Measurements from ENCODE around the gene TRIM29. TPM values are rescaled to one million over a fixed set of nuclear protein-coding genes. Genes with fewer than 3 reads are reported as not detected.

The TRIM29 gene
- total RNA-seq, 1 experiment from 2014 or later: 0.17 TPM

DNA sequence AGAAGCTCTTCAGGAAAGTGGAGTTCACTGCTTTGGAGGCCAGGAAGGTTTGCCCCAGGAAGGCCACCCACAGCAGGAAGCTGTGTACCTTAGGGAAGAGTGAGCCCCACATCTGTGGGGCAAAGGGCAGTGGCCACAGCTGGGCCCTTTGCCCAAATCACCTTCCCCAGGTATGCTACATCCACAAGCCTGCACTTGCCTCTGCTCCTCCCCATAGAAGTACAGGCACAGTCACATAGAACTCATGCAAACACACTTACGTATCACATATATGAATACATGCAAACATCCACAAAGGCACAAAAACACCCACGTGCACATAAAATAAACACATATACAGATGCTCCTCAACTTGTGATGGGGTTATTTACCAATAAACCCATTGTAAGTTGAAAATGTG, 2.1 kb downstream of the TRIM29 start:
- Histone ChIP-seq H3K4me3 (ENCODE audit: insufficient read depth, low read depth, low read length) (no peak overlapping the region), H3K27me3 (ENCODE audit: control insufficient read depth, insufficient read depth, low read length) (no peaks in the 10 kb centered on the region; the same call in 1 of the 2 replicates)
- DNase-seq: no peak

DNA sequence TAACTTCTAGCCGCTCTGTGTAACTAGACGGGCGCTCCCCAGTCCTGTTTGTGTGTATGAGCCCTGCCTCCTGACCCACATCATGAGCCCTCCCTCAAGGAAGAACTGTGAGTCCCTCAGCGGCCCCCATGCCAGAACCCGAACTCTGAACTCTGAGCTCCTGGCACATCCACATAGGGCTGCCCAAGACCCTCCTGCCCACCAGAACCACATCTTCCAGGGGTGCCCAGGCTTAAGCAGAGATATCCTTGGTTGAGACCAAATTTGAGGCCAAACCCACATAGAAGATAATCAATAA, 3.0 kb downstream of the TRIM29 start:
- DNase-seq: no peak

More for the DNA sequence above, 2.1 kb downstream of the TRIM29 start:
- no peaks in the 10 kb centered on the region for H3K36me3 ChIP-seq (replicated peaks; ENCODE audit: control insufficient read depth, insufficient read depth, low read length)

DNA sequence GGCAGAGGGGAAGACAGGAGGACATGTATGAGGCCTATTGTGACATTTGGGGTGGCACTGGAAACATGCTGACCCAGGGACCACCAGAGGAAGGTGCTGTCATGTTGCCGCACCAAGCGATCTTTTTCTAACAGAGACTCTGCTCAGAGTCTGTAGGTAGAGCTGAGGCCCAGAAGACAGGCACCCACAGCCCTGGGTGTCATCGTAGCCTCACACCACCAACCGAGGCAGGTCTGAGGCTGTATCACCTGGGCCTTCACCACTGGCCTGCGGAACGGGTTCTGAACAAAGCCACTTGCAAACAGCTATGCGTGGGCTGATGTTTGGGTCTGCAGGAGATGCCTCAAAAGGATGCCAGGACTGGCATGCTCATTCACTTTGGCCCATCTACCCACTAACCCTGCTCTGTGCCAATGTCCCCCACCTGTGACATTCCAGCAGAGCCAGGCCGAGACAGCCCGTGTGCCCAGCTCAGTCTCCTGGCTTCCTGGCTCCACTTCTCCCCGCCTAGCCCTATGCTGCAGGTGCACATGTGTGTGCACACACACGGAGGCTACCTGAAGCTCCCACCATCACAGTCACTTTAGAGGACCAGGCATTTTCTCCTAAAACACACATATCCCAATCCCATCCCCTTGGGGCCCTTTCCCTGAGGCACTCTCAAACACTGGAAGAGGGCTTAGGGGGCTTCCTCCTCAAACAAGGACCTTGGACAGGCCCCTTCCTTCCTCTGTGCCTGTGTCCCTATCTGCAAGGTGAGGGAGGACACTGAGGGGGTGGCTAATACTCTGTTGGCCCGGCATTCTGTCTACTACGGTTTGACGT, 3.6 kb downstream of the TRIM29 start:
- peak; percentile 10 for DNase-seq
- H3K36me3 ChIP-seq (replicated peaks; ENCODE audit: control insufficient read depth, insufficient read depth, low read length): no peaks in the 10 kb centered on the region
- H3K27me3 ChIP-seq (ENCODE audit: control insufficient read depth, insufficient read depth, low read length): no peaks in the 10 kb centered on the region
- no peak overlapping the region for H3K4me3 ChIP-seq (ENCODE audit: insufficient read depth, low read depth, low read length)

More for the DNA sequence above, 3.0 kb downstream of the TRIM29 start:
- Histone ChIP-seq H3K36me3 (replicated peaks; ENCODE audit: control insufficient read depth, insufficient read depth, low read length) (no peaks in the 10 kb centered on the region), H3K4me3 (ENCODE audit: insufficient read depth, low read depth, low read length) (no peak overlapping the region), H3K27me3 (ENCODE audit: control insufficient read depth, insufficient read depth, low read length) (no peaks in the 10 kb centered on the region; the same call in 1 of the 2 replicates)

DNA sequence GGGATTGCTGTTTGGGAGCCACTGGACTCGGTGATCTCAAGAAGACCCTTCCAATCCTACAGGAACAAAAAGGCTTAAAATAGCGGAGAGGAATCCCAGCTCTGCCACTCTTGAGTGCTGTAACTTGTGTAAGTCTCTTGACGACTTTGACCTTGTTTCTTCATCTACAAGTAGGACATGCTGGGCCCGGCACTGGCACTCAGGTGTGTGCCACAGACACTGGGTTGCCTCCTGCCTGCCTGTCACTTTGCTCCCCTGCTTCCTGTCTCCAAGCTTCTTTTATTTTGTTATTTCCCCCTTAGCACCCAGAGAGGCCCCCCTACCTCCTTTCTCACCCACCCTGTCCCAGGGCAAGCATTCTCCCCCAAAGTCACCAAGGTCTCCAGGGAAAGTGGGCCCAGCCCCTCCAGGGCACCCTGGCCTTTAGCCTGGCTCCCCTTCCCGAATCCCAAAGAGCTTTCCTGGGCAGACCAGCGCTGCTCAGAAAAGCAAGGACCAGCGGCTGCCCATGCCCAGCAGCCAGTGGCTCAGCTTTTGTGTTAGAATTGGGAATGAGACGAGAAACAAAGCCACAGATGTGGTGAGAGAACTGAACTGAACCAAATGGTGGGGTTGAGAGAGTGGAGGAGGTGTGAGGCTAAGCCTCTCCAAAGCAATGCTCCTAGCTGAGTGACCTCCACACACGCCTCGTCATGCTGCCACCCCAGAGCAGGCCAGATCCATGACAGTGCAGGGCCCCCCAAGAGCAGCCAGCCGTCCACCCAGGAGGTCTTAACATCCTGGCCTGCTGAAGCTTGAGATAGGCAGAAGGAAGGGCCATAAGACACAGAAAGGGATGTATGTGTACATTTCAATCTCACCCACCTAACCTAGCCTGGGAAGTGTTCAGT, 4.5 kb downstream of the TRIM29 start:
- no peaks in the 10 kb centered on the region for H3K36me3 ChIP-seq (replicated peaks; ENCODE audit: control insufficient read depth, insufficient read depth, low read length)
- DNase-seq: peak; percentile 22
- no peaks in the 10 kb centered on the region; the same call in 1 of the 2 replicates for H3K27me3 ChIP-seq (ENCODE audit: control insufficient read depth, insufficient read depth, low read length)
- H3K4me3 ChIP-seq (ENCODE audit: insufficient read depth, low read depth, low read length): no peak overlapping the region

DNA sequence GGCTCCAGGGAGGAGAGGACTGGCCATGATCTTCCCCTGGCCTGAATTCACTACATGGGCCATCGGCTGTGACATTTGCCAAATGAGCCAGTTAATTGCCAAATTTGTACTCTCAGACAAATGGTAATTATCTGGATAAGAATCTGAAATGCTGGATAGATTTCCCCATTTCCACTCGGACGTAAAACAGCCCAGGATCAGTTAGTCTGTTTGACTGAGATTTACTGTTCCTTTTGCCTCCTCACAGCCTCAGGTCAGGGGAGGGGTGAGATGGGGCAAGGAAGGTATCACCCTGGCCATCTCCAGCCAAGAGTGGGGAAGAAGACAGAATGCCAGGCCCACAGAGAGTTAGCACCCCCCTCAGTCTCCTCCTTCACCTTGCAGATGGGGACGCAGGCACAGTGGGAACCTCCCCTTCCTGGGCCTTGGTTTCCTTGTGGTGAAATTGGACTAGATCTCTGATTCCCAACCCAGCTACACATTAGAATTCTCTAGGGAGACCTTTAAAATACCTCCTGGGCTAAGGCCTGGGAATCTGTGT, 5.2 kb downstream of the TRIM29 start:
- peak; percentile 19 for DNase-seq
- no peaks in the 10 kb centered on the region for H3K36me3 ChIP-seq (replicated peaks; ENCODE audit: control insufficient read depth, insufficient read depth, low read length)
- no peak overlapping the region for H3K4me3 ChIP-seq (ENCODE audit: insufficient read depth, low read depth, low read length)
- H3K27me3 ChIP-seq (ENCODE audit: control insufficient read depth, insufficient read depth, low read length): no peaks in the 10 kb centered on the region; the same call in 1 of the 2 replicates

DNA sequence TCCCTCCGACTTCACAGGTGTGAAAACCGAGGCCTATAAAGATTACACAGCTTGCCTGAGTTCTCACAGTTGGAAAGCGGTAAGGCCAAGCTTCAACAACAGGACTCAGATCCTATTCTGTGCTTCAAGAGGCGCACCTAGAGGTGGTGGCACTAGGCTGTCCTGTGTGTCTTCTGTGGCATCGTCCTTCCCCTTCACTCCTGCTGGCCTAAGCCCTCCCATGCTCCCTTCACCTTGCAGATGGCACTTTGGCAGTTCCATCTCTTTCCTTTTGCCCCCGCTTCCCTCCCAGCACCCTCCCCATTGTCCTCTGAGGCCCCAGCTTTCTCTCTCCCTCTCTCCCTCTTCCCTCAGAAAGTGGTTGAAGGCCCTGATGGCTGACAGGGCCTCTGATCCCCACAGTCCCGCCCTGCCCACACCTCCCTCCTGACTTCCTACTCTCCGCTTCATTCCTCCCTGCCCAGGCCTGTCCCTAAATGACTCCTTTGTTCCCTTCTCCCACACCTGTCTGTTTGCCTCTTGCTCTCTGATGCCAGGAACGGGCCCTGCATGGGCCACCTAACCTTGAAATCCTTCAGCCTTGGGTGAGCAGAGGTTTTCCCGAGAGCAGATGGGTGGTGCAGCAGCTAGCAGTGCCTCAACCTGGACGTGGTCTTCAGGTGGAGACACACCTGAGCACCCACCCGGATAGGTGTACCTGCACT, 5.8 kb downstream of the TRIM29 start:
- no peak for DNase-seq
- Histone ChIP-seq H3K36me3 (replicated peaks; ENCODE audit: control insufficient read depth, insufficient read depth, low read length) (no peaks in the 10 kb centered on the region), H3K4me3 (ENCODE audit: insufficient read depth, low read depth, low read length) (no peak overlapping the region), H3K27me3 (ENCODE audit: control insufficient read depth, insufficient read depth, low read length) (no peaks in the 10 kb centered on the region; the same call in 1 of the 2 replicates)

DNA sequence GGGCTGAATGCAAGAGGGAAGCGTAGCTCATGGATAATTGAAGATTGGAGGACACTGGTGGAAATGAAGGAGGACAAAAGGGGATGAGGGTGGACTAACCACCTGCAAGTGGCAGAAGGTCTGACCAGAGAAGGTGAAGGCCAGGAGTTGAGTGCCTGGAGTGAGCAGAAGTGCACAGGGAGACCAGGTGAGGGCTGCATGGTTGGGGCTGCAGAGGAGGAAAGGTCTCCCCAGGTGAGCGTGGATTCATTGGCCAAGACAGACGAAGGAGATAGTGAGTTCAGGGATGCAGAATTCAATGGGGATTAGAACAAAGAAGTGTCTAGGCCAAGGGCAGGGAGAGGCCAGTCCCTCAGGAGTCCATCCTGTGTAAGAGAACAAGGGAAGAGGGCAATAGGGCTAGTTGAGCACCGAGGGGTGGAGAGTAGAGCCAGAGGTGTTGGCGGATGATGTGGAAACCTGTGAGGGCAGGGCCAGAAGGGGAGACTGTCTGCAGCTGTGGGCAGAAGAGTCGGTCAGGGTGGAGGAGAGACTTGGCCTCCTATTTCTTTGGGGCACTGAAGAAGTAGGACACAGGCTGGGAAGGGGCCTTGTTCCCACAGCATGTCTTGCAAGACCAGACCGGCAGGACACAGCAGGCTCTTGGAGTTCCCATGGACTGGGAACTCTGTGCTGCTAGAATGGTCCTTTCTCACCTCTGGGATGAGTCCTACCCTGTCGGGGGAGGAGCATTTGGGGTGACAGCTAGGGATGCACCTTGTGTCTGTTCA, 6.7 kb downstream of the TRIM29 start:
- Histone ChIP-seq H3K4me3 (ENCODE audit: insufficient read depth, low read depth, low read length) (no peak overlapping the region), H3K27me3 (ENCODE audit: control insufficient read depth, insufficient read depth, low read length) (no peaks in the 10 kb centered on the region; the same call in 1 of the 2 replicates), H3K36me3 (replicated peaks; ENCODE audit: control insufficient read depth, insufficient read depth, low read length) (no peaks in the 10 kb centered on the region)
- DNase-seq: no peak

DNA sequence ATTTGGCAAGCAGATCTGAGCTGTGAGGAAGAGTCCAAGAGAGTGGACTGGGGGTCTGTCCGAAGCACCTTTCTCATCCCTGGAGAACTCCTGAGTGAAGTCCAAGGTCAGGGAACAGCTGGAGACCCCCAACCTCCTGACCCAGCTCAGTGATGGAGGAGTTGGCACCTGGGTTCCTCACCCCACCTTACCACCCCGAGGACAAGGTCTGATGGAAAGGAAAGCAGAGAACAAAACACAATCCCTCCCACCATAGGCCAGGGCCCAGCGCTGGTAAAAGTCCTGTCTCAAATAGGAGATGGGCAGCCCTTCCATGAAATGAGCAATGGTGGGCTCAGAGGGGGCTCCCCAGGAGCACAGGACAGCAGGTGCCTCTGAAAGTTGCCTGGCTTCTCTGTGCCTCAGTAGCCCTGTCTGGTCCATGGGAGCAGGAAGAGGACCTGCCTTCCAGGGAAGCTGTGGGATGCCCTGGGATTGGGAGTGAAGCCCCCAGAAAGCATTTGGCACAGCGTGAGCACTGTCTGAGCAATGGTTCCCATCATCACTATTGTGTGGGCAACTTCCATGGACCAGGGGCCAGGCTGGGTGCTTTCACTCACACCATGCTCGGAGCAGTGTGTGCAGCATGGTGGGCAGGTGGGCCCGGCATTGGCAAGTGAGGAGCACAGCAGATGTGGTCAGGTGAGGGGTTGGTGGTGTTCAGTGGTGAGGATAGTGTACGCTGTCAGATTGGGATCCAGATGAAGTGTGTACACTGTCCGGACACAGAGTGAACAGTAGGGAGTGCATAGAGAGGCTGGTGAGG, 7.5 kb downstream of the TRIM29 start:
- Histone ChIP-seq H3K27me3 (ENCODE audit: control insufficient read depth, insufficient read depth, low read length) (no peaks in the 10 kb centered on the region; the same call in 1 of the 2 replicates), H3K4me3 (ENCODE audit: insufficient read depth, low read depth, low read length) (no peak overlapping the region)
- no peak for DNase-seq

DNA sequence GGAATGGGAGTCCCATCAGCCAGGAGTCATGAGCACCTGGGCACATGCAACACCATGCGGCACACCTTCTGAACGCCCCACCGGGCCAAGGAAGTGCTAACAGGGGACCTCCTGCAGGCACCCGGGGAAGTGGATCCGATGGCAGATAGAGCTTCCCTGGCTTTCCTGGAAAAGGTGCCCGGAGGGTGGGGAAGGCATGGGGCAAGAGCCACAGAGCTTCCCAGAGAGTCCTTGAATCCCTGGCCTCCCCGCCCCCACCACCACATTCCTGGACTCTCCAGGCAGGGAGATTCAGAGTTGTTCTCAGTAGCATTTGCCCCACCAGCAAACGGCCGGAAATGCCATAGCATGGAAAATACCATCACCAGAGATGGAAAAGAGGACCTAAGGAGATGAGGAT, 8.3 kb downstream of the TRIM29 start:
- Histone ChIP-seq H3K27me3 (ENCODE audit: control insufficient read depth, insufficient read depth, low read length) (no peaks in the 10 kb centered on the region; the same call in 1 of the 2 replicates), H3K36me3 (replicated peaks; ENCODE audit: control insufficient read depth, insufficient read depth, low read length) (no peaks in the 10 kb centered on the region), H3K4me3 (ENCODE audit: insufficient read depth, low read depth, low read length) (no peak overlapping the region)
- no peak for DNase-seq

More for the DNA sequence above, 7.5 kb downstream of the TRIM29 start:
- no peaks in the 10 kb centered on the region for H3K36me3 ChIP-seq (replicated peaks; ENCODE audit: control insufficient read depth, insufficient read depth, low read length)

DNA sequence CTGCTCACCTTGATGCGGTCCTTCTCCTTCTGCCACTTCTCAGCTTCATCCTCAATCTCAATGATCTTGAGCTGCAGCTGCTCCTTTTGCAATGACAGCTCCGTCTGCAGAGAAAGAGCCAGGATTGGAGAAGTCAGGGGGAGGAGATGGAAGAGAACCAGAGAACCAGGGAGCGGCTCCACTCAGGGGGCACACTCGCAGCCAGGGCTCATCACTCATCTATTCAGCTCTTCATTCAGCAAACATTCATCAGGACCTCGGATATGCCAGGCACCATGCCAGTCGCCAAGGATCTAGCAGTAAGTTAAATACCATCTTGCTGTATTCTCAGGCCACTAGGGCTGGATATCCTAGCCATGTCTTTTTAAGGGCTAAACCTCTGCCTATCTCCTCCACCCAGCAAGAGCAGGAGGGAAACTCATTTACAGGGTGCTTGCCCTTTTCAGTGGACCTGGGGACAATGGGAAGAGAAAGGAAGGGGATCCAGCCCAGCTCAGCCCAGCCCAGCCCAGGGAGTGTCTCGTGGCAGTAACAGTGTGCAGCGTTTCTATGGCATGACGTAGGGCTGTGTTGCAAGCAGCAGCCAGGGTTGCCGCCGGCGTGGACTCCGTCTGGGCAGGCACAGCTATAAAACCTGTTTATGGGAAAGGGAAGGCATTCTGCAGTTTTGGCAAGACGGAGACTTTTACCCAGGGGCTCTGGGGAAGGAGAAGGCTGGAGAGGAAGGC, 9.4 kb downstream of the TRIM29 start:
- Histone ChIP-seq H3K27me3 (ENCODE audit: control insufficient read depth, insufficient read depth, low read length) (no peaks in the 10 kb centered on the region; the same call in 1 of the 2 replicates), H3K4me3 (ENCODE audit: insufficient read depth, low read depth, low read length) (no peak overlapping the region)
- no peak for DNase-seq

DNA sequence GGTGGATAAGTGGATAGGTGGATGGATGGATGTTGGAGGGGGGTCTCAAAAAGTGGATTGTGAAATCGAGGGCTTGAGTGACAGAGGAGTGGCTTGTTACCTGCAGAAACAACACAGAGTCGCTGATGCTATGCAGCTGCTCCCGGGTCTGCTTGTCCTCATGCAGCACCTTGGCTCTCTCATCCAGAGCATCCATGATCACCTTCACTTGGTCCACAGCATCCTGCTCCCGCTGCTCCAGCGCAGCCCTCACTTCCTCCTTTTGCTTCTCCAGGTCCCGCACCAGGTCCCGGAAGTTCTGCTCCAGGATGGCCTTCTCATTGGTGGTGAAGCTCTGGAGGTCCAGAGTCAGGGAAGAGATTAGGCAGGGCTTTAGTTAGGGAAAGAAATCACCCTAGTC, 10.7 kb downstream of the TRIM29 start:
- no peak for DNase-seq
- Histone ChIP-seq H3K4me3 (ENCODE audit: insufficient read depth, low read depth, low read length) (no peak overlapping the region), H3K27me3 (ENCODE audit: control insufficient read depth, insufficient read depth, low read length) (no peaks in the 10 kb centered on the region; the same call in 1 of the 2 replicates), H3K36me3 (replicated peaks; ENCODE audit: control insufficient read depth, insufficient read depth, low read length) (no peaks in the 10 kb centered on the region)

More for the DNA sequence above, 9.4 kb downstream of the TRIM29 start:
- no peaks in the 10 kb centered on the region for H3K36me3 ChIP-seq (replicated peaks; ENCODE audit: control insufficient read depth, insufficient read depth, low read length)

DNA sequence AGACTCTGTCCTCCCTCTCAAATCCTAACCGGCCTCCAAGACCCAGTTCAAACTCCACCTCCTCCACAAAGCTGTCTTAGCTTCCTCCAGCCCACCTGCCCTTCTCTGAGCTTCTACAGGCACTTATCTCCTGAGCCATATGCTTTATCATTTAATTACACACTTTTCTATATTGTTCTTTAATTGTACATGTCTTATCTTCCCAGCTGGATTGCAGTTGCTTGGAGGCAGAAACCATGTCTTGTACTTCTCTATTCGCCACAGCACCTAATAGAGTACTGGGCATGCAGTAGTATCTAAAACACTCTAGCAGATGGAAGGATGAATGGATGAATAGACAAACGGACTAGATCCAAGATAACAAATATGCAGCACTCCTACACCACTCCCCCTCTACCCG, 11.3 kb downstream of the TRIM29 start:
- no peak overlapping the region for H3K4me3 ChIP-seq (ENCODE audit: insufficient read depth, low read depth, low read length)
- no peak for DNase-seq
- H3K36me3 ChIP-seq (replicated peaks; ENCODE audit: control insufficient read depth, insufficient read depth, low read length): no peaks in the 10 kb centered on the region
- H3K27me3 ChIP-seq (ENCODE audit: control insufficient read depth, insufficient read depth, low read length): no peaks in the 10 kb centered on the region; the same call in 1 of the 2 replicates
